22Rv1 (cell line): Measurements from ENCODE around the gene PGM1.

ENCODE experiments used
- H3K27ac ChIP-seq: fragments of 450-650 bp; 2 replicates; pipeline ENCODE4 v1.5.1; 2017
- ZFX ChIP-seq: fragments of 450-650 bp; IDR thresholded peaks from 2 replicates; pipeline ENCODE4 v1.6.1; 2017; ENCODE audit warnings: antibody characterized with exemption, borderline replicate concordance
- TF ChIP-seq, protein P1 (sequence below): fragments of 450-650 bp; IDR thresholded peaks from 2 replicates; pipeline ENCODE4 v1.5.1; 2017; ENCODE audit warnings: mild to moderate bottlenecking

Gene PGM1

DNA sequence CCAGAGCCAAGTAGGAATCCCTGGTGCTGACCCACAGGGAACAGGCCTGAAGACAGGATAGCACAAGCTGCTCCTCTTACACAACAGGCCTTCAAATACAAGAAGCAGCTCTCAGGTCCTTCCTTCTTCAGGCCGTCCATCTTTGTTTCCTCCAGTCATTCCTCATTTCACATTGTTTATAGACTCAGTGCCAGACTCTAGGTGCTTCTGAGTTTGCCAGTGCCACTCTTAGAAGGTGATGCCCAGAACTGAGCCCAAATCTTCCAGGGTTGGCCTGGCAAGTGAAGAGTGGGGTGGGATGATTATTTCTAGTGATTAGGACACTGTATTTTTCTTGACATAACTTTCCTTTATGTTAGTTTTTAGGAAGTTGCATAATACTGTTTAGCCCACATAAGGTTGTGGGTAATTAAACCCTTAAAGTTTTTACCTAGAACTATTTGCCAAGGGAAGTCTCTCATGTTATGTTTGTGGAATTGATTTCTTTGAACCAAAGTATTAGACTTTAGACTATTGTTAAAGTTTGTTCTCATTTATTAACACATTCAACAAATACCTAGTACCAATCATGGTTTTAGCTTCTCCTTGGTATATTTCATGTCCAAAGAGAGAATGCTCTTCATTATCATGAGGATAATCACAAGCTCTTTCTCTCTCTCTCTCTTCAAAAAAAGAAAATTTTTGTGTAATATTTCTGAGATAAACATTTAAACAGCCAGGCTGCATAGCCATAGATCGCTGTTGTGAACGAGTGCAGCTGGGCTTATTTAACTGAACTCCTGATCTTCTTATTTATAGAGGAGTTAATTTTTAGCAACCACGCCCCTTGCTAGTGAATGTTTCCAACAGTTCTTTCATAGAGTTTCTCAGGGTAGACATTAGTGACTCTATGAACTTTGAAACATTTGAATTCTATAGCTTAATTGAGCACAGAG is 47.7 kb downstream of the PGM1 start:
- no peak overlapping the region for H3K27ac ChIP-seq
- TF ChIP-seq, protein P1, sequence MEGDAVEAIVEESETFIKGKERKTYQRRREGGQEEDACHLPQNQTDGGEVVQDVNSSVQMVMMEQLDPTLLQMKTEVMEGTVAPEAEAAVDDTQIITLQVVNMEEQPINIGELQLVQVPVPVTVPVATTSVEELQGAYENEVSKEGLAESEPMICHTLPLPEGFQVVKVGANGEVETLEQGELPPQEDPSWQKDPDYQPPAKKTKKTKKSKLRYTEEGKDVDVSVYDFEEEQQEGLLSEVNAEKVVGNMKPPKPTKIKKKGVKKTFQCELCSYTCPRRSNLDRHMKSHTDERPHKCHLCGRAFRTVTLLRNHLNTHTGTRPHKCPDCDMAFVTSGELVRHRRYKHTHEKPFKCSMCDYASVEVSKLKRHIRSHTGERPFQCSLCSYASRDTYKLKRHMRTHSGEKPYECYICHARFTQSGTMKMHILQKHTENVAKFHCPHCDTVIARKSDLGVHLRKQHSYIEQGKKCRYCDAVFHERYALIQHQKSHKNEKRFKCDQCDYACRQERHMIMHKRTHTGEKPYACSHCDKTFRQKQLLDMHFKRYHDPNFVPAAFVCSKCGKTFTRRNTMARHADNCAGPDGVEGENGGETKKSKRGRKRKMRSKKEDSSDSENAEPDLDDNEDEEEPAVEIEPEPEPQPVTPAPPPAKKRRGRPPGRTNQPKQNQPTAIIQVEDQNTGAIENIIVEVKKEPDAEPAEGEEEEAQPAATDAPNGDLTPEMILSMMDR, result no peak
- no peak for TF ChIP-seq ZFX

DNA sequence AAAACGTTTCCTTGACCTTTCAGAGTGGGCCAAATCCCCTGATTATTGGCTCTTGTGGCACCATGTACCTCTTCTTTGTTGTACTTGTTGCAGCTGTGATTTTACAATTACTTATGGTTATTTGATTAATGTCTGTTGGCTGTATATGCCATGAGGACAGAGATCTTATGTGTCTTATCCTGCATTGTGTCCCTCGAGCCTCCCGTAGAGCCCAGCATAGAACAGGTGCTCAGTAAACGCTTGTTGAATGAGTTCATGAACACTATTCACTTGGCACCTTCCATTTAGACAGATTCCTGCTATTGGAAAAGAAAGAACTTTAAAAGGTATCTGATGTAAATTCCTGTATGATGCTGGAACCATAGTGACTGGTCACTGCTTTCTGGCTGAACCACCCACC is 48.4 kb downstream of the PGM1 start:
- TF ChIP-seq ZFX, result no peak
- TF ChIP-seq, protein P1, result no peak
- no peak overlapping the region for H3K27ac ChIP-seq

DNA sequence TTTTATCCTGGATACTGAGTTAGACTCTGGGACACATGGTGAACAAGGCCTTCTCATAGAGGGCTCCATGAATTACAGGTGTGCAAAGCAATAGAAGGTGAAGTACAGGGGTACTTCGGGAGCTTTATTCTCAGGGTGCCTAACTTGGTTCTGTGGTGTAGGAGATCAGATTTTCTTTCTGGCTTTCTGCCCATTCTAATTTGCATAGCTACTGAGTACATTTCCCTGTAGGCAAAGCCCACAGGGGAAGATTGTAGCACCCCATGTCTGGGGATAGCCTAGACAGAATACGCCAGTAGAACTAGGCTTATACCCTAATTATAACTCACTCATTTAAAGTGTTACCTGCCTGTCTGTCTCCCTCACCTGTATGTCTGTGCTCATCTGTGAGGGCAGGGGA is 49.7 kb downstream of the PGM1 start:
- TF ChIP-seq ZFX, result no peak
- TF ChIP-seq, protein P1, result no peak
- H3K27ac ChIP-seq, result no peak overlapping the region

DNA sequence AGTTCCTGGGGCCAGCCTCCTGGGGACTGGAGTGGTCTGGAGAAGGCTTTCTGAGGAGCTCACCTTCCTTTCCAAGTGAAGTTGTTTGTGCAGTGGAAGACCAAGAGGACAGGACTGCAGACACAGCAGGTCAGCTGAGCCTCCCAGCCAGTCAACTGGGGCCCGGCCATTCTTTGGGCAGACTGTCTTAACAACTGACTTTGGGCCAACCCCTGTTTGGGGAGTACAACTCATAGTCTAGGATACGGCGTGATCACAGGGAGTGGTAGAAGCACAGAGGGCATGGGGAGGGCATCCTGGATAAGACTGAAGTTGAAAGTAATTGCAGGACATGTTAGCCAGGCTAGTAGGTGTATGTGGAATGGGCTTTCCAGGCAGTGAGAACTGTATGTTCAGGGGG is 50.3 kb downstream of the PGM1 start:
- H3K27ac ChIP-seq, result no peak overlapping the region

DNA sequence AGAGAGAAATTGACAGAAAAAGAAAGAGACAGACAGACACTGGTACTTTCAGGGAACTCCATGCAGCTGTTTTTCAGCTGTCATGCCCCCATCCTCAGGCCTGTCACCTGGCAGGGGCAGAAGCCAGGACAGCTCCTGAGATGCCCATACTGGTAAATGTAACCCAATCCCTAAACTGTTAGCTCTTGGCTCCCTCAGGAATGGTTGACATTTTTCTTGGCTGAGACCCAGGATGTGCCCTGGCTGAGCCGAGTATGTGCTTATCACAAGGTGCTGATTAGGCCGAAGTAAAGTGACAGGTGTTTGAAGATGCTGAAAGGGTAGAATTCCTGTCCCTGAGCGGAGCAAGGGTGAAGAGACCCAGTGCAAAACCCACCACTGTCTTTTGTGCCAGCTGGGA is 50.7 kb downstream of the PGM1 start:
- TF ChIP-seq, protein P1, result no peak
- TF ChIP-seq ZFX, result no peak
- H3K27ac ChIP-seq, result no peak overlapping the region

More for the DNA sequence above, 50.3 kb downstream of the PGM1 start:
- TF ChIP-seq, protein P1, result no peak
- TF ChIP-seq ZFX, result no peak

DNA sequence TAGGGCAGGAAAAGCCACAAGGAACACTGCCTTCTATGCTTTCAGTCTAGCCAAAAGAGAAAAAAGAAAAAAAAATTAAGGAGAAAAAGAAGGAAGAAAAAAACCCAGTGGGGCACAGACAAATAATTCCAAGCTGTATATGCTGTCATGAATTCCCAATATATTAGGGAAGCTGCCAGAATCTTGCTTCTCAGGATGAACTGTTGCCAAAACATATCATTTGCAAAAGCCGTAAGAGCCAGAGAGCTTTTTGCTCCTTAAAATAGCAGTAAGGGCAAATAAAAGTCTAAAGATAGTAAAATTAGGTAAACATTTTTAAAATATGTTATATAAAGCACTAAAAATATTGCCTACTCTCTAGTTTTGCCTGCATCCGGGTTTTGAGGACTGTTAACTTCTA is 52.1 kb downstream of the PGM1 start:
- no peak for TF ChIP-seq ZFX
- TF ChIP-seq, protein P1, result no peak
- H3K27ac ChIP-seq, result no peak overlapping the region

DNA sequence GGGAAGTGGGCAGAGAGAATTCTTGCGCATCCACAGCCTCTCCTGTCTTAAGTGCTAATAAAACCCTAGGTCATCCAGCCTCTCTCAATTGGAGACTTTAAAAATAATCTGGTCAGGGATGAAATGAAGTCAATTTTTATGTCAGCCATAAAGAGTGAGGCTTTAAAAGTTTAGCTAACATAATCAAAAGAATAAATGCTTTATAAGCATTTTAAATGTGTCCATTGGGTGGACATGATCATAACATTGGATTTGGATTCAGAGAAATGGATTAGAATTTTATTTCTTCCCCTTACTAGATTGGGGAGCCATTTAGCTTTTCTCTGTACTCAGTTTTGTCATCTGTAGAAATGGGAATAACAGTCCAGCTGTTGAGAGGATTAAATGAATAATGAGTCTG is 55.5 kb downstream of the PGM1 start:
- no peak overlapping the region for H3K27ac ChIP-seq

More for the DNA sequence above, 55.5 kb downstream of the PGM1 start:
- TF ChIP-seq ZFX, result no peak
- TF ChIP-seq, protein P1, result no peak
